Keratinocyte (primary cell): ENCODE results near the gene TAX1BP3. TPM values are rescaled to one million over a fixed set of nuclear protein-coding genes. Genes with fewer than 3 reads are reported as not detected.

Source experiments
- DNase-seq: peaks from one replicate; pipeline ENCODE4 v3.0.0-alpha.2; 2011; ENCODE audit warnings: low read depth, missing footprints, low spot score
- FAIRE-seq: peaks from 2 replicates; lab custom pipeline; 2011; peaks lifted over from hg19 to GRCh38; lab: Jason Lieb, UNC
- H2AFZ ChIP-seq: 2 replicates; pipeline ENCODE4 v1.6.0; 2012; ENCODE audit warnings: low read length, control low read depth, inconsistent platforms; ENCODE audit not compliant: control insufficient read depth
- H3K27ac ChIP-seq: 2 replicates; pipeline ENCODE4 v1.5.1; 2011; ENCODE audit warnings: low read length; ENCODE audit not compliant: control insufficient read depth, insufficient read depth
- H3K27me3 ChIP-seq: 3 replicates; pipeline ENCODE4 v1.6.0; 2011; ENCODE audit warnings: low read length; ENCODE audit not compliant: control insufficient read depth, insufficient read depth; ENCODE audit errors: extremely low read depth
- H3K36me3 ChIP-seq, 2 experiments: 2 replicates in 1 of 2; 3 replicates in 1 of 2; pipeline ENCODE4 v1.5.1; 2011; ENCODE audit warnings: low read length in 2 of 2, mild to moderate bottlenecking in 1 of 2; ENCODE audit not compliant: control insufficient read depth in 2 of 2, insufficient read depth in 2 of 2; ENCODE audit errors: extremely low read depth in 1 of 2
- H3K4me1 ChIP-seq: 3 replicates; pipeline ENCODE4 v1.5.1; 2011; ENCODE audit warnings: low read length; ENCODE audit not compliant: control insufficient read depth, insufficient read depth; ENCODE audit errors: extremely low read depth
- H3K4me2 ChIP-seq: 3 replicates; pipeline ENCODE4 v1.6.0; 2011; ENCODE audit warnings: low read depth, low read length; ENCODE audit not compliant: control insufficient read depth, insufficient read depth; ENCODE audit errors: extremely low read depth
- H3K4me3 ChIP-seq, 3 experiments: fragments of 200-600 bp in 1 of 3; sonication (generic) in 1 of 3; 2 replicates in 2 of 3; 3 replicates in 1 of 3; pipeline ENCODE4 v1.5.1; 2011 to 2016; ENCODE audit warnings: low read length in 3 of 3, mild to moderate bottlenecking in 3 of 3, control low read depth in 2 of 3, inconsistent platforms in 1 of 3, low read depth in 1 of 3, mixed read lengths in 1 of 3, mixed run types in 1 of 3, moderate library complexity in 1 of 3; ENCODE audit not compliant: control insufficient read depth in 2 of 3, insufficient read depth in 2 of 3; ENCODE audit errors: extremely low read depth in 1 of 3
- H3K79me2 ChIP-seq: 2 replicates; pipeline ENCODE4 v1.6.0; 2012; ENCODE audit warnings: low read length; ENCODE audit not compliant: control insufficient read depth, insufficient read depth
- H3K9ac ChIP-seq: 3 replicates; pipeline ENCODE4 v1.6.0; 2011; ENCODE audit warnings: low read length; ENCODE audit not compliant: control insufficient read depth, insufficient read depth; ENCODE audit errors: extremely low read depth
- H3K9me1 ChIP-seq: 3 replicates; pipeline ENCODE4 v1.6.0; 2011; ENCODE audit warnings: low read length; ENCODE audit not compliant: control insufficient read depth, insufficient read depth; ENCODE audit errors: extremely low read depth
- H3K9me3 ChIP-seq: 2 replicates; pipeline ENCODE4 v1.5.1; 2012; ENCODE audit warnings: low read depth, low read length; ENCODE audit not compliant: control insufficient read depth
- H4K20me1 ChIP-seq: 3 replicates; pipeline ENCODE4 v1.6.0; 2011; ENCODE audit warnings: low read length; ENCODE audit not compliant: control insufficient read depth, insufficient read depth; ENCODE audit errors: extremely low read depth
- EZH2 ChIP-seq: IDR thresholded peaks from one replicate; pipeline ENCODE4 v1.6.1; 2012; ENCODE audit warnings: inconsistent platforms, mild to moderate bottlenecking, low read length, moderate library complexity
- dilution Hi-C: fragments of 300-500 bp; cut with MboI; formaldehyde crosslinking; loops from one replicate; pipeline ENCODE4 v1.7.0; 2020; ENCODE audit warnings: low sequenced_read_pairs; ENCODE audit not compliant: extremely low pct_ligation_motif_present
- polyA plus RNA-seq, 5 experiments: library from polyadenylated mRNA; depleted of rRNA in 3 of 5; stranded (reverse) in 3 of 5; stranded (forward) in 1 of 5; unstranded in 1 of 5; fragments of >200 nt; gene quantifications; 1 replicate in 1 of 5; 2 replicates in 3 of 5; 3 replicates in 1 of 5; pipeline versions ENCODE4 v1.2.1 to v1.2.3, GENCODE V29; 2011 to 2012; ENCODE audit warnings: missing spikeins in 2 of 5, low read depth in 1 of 5, low replicate concordance in 1 of 5
- TF ChIP-seq, protein P1 (sequence below), 3 experiments: IDR thresholded peaks in 1 of 3; conservative IDR thresholded peaks in 1 of 3; optimal IDR thresholded peaks in 1 of 3; 2 replicates in 2 of 3; 3 replicates in 1 of 3; pipeline versions ENCODE3 to v1.5.1; 2011; ENCODE audit warnings: low read length in 3 of 3, mild to moderate bottlenecking in 3 of 3, moderate library complexity in 2 of 3, control low read depth in 1 of 3, inconsistent platforms in 1 of 3; ENCODE audit not compliant: insufficient read depth in 2 of 3; ENCODE audit errors: extremely low read depth in 1 of 3

Gene TAX1BP3
- polyA plus RNA-seq, 1 donor (not counting 4 experiments of a cell fraction or from before 2014, with no cell fraction given): 126 TPM

DNA sequence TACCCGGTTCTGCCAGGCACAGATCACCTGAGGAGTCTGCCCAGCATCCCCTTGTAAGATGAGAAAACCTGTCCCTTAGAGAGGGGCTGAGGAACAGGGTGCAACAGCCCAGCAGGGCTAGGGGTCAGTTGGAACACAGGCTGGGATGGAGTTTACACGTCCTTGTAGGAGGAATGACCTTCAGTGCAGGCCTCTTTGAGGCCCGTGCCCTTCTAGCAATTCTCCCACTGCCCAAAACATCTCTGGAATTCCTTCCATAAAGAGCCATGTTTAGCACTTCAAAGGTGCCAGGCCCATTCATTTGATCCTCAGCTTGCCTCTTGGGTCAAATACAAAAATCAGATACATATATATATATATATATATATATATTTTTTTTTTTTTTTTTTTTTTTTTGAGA is 27.4 kb downstream of the TAX1BP3 start:
- peaks cover 5% of the 10 kb centered on the region for H3K4me1 ChIP-seq
- H3K27ac ChIP-seq: no peak overlapping the region
- no peak overlapping the region for H2AFZ ChIP-seq
- dilution Hi-C loops: no loop called here
- FAIRE-seq (no peak), DNase-seq (no peak)
- no peak overlapping the region for H3K4me3 ChIP-seq
- H3K4me2 ChIP-seq: no peak overlapping the region
- no peaks in the 10 kb centered on the region for H3K27me3 ChIP-seq
- no peak overlapping the region for H3K9ac ChIP-seq
- H4K20me1 ChIP-seq: no peaks in the 10 kb centered on the region
- no peak for TF ChIP-seq EZH2
- TF ChIP-seq, protein P1, sequence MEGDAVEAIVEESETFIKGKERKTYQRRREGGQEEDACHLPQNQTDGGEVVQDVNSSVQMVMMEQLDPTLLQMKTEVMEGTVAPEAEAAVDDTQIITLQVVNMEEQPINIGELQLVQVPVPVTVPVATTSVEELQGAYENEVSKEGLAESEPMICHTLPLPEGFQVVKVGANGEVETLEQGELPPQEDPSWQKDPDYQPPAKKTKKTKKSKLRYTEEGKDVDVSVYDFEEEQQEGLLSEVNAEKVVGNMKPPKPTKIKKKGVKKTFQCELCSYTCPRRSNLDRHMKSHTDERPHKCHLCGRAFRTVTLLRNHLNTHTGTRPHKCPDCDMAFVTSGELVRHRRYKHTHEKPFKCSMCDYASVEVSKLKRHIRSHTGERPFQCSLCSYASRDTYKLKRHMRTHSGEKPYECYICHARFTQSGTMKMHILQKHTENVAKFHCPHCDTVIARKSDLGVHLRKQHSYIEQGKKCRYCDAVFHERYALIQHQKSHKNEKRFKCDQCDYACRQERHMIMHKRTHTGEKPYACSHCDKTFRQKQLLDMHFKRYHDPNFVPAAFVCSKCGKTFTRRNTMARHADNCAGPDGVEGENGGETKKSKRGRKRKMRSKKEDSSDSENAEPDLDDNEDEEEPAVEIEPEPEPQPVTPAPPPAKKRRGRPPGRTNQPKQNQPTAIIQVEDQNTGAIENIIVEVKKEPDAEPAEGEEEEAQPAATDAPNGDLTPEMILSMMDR (optimal IDR thresholded peaks at IDR 0.05 in 1 of 3, IDR thresholded peaks at IDR 0.05 in 1 of 3, conservative IDR thresholded peaks at IDR 0.05 in 1 of 3; ENCODE audit: extremely low read depth in 1 of 3, insufficient read depth in 2 of 3, low read length in 3 of 3): no peak
- H3K9me1 ChIP-seq: peaks cover 2% of the 10 kb centered on the region
- peaks cover 4% of the 10 kb centered on the region for H3K79me2 ChIP-seq
- no peaks in the 10 kb centered on the region for H3K9me3 ChIP-seq
- H3K36me3 ChIP-seq: peaks cover 8 to 11% of the 10 kb centered on the region in 2 experiments

DNA sequence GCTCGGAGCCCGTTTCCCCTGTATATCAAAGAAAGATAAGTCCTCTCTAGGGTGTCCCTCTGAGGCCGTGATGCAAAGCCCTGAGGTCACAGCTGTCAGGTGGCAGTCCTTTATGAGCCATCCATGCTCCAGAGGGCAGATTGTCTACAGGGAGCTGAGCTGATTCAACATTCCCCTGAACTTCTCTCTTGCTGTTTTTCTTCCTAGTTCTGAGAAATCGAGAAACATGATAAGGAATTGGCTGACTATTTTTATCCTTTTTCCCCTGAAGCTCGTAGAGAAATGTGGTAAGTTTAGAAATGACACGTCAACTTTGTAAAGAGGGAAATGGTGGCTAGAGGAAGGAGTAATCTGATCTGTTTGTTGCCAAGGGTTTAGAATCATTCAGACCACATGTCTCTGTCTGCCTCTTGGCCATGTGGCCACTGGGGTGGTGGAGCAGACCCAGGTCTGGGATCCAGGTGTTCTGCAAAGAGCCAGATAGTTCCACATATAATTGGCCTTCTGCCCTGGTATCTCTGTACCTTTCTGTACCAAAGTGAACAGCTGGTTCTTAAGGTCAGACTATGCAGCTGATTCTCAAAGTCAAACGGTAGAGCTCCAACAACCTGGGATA is 28.3 kb downstream of the TAX1BP3 start:
- H3K36me3 ChIP-seq: peaks cover 4 to 10% of the 10 kb centered on the region in 2 experiments
- no peak overlapping the region for H3K9ac ChIP-seq
- TF ChIP-seq EZH2: no peak
- TF ChIP-seq, protein P1 (optimal IDR thresholded peaks at IDR 0.05 in 1 of 3, IDR thresholded peaks at IDR 0.05 in 1 of 3, conservative IDR thresholded peaks at IDR 0.05 in 1 of 3; ENCODE audit: extremely low read depth in 1 of 3, insufficient read depth in 2 of 3, low read length in 3 of 3): no peak
- no peak overlapping the region for H2AFZ ChIP-seq
- H3K9me3 ChIP-seq: no peaks in the 10 kb centered on the region
- H3K79me2 ChIP-seq: peaks cover 9% of the 10 kb centered on the region
- no peak overlapping the region for H3K4me3 ChIP-seq
- no peak overlapping the region for H3K27ac ChIP-seq
- no peaks in the 10 kb centered on the region for H4K20me1 ChIP-seq
- DNase-seq: no peak
- peaks cover 5% of the 10 kb centered on the region for H3K4me1 ChIP-seq
- H3K27me3 ChIP-seq: no peaks in the 10 kb centered on the region
- H3K9me1 ChIP-seq: peaks cover 2% of the 10 kb centered on the region
- dilution Hi-C loops: no loop called here
- H3K4me2 ChIP-seq: no peak overlapping the region
- peak; percentile 67 for FAIRE-seq
